LNCAP (cell line): ENCODE data around the gene PRICKLE2.

Experiments
- TF ChIP-seq, protein P1 (sequence below): fragments of 450-650 bp; IDR thresholded peaks from 2 replicates; pipeline ENCODE4 v1.5.1; 2017; ENCODE audit warnings: mild to moderate bottlenecking

Gene PRICKLE2

DNA sequence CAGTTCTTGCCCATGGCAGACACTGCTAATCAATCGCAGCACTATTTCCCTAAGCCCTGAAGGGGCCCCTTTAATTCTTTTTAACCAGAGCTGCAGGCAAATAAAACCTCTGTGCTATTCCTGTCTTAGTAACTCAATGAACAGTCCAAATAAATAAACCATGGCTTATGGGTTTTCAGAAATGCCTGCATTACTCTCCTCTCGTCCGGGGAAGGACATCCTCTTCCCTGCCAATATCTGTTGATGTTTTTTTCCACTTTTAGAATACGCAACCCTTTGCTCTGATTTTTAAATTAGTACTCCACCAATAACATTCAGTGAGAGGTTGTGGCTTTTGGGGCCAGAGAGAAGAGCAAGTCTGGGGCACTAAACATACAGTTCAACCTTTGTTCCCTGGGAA lies 35.2 kb upstream of the PRICKLE2 start:
- TF ChIP-seq, protein P1, sequence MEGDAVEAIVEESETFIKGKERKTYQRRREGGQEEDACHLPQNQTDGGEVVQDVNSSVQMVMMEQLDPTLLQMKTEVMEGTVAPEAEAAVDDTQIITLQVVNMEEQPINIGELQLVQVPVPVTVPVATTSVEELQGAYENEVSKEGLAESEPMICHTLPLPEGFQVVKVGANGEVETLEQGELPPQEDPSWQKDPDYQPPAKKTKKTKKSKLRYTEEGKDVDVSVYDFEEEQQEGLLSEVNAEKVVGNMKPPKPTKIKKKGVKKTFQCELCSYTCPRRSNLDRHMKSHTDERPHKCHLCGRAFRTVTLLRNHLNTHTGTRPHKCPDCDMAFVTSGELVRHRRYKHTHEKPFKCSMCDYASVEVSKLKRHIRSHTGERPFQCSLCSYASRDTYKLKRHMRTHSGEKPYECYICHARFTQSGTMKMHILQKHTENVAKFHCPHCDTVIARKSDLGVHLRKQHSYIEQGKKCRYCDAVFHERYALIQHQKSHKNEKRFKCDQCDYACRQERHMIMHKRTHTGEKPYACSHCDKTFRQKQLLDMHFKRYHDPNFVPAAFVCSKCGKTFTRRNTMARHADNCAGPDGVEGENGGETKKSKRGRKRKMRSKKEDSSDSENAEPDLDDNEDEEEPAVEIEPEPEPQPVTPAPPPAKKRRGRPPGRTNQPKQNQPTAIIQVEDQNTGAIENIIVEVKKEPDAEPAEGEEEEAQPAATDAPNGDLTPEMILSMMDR, result no peak

DNA sequence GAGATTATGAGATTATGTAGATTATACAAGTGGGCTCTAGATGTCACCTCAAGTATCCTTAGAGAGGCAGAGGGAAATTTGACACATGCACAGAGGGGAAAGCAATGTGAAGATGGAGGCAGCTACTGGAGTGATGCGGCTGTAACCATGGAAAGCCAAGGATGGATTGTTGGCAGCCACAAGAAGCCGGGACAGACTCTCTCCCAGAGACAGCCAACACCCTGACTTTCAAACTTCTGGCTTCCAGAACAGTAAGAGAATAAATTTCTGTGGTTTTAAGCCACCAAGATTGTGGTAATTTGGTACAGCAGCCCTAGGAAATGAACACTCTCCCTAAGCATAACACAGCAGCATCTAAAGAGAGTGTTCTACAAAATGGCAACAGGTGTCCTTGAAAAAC lies 34.4 kb upstream of the PRICKLE2 start:
- TF ChIP-seq, protein P1, result no peak

DNA sequence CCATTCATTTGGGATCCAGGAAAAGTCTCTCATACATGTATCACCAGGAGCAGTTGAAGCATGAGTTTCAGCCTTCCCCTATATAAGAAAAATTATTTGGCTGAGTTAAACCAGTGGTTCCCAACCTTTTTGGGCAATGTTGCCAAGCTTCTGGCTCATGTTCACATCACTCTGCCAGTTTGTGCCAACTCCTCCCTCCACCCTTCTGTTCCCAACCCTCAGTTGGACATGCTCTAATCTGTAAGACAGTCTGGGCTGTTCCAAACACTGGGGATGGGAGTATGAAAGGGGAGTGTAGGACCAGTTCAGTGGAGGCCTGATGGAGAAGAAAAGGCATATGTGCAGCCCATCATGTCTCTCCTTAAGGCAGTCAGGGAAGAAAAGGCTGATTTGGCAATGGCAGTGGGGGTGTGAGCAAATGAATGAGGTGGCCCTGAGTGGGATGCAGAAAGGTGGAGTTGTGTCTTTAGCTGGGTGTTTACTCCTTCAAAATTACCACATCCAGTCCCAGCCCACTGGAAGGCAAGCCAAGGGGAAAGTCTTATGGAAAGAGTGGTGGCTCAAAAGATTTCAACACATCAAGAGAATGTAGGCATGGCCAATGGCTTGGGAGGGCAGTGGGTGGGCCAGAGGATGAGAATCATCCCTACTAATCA lies 32.0 kb upstream of the PRICKLE2 start:
- TF ChIP-seq, protein P1, result no peak

DNA sequence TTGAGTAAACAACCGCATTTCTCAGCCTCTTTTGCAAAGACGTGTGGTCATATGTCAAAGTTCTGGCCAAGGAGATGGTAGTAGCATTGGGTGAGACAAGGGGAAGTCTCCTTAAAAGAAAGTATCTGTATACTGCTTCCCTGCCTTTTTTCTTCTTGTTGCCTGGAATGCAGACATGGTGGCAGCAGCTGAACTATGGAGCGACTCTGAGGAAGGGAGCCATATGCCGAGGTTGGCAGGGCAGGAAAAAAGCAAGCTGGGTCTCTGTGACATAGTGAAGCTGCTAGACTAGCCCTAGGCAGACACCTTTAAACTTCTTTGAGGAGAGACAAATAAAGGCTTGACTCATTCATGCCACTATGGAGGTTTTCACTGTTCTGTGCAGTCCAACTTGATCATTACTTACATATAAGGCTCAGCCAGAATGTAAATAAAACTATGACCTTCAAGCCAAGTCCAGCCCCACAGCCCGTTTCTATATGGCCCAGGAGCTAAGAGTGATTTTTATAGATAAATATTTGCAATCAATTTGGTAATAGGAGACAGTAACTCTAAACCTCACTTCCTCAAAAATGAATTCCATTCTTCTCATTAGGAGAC lies 30.6 kb upstream of the PRICKLE2 start:
- TF ChIP-seq, protein P1, result no peak

DNA sequence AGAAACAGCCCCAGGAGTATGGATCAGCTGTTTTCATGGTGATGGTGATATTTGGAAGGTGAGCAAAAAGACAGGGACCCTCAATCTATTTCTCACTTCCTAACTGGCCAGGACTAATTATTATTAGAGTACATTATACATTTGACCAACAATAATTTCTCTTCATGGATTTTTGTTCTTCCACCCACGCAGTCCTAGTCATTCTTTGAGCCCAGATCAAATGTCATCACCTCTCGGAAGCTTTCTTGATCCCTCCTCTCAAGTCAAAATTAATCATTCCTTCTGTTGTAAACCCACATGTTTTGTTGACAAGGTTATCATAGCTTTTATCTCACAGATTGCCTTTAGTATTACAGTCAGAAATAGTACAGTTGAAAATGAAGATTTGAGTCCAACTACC lies 29.2 kb upstream of the PRICKLE2 start:
- TF ChIP-seq, protein P1, result no peak

DNA sequence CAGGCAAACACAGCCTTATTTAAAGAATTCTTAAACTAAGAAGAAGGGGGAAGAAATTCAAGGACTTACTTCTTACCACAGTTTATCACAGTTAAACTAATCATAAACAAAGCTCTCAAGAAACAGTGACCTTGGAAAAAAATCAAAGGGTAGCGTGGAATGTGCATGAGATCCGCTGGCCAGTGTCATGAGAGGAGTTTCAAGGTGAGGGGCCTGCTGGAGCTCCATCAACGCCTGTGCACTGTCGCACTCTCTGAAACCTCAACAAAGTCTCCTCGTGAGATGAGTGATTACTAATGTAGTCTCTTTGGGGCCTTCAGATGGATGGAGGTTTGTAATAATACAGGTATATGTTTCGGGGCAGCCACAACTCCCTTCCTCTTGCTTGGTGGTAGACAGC lies 28.4 kb upstream of the PRICKLE2 start:
- TF ChIP-seq, protein P1, result no peak

DNA sequence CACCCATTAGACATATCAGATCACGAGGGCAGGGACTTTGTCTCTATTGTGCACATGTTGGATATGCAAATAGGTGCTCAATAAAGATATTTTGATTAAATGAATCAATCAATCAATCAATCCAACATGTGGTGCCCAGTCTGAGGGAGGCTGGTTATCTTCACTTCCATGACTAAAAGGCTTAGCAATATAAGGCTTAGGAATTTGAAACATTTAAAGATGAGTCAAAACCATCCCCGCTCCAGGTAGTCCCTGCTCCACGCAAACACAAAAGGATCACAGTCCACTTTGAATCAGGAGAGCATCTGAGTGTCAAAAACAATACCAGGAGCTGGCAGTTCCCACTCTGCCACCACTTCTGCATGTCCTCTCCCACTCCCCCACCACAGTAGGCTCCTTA lies 25.8 kb upstream of the PRICKLE2 start:
- TF ChIP-seq, protein P1, result no peak
